KMS-11 (cell line): ENCODE measurements around the gene ZYG11B.

Experiments used
- H2AFZ ChIP-seq: fragments of 200-600 bp; sonication (generic); 2 replicates; pipeline ENCODE4 v1.6.1; 2016; ENCODE audit warnings: antibody characterized with exemption, mixed run types, low read depth
- H3K27ac ChIP-seq: fragments of 200-600 bp; sonication (generic); 2 replicates; pipeline ENCODE4 v1.6.1; 2016; ENCODE audit warnings: mild to moderate bottlenecking, mixed run types
- H3K27me3 ChIP-seq: fragments of 200-600 bp; sonication (generic); 2 replicates; pipeline ENCODE4 v1.6.1; 2017; ENCODE audit warnings: mild to moderate bottlenecking, low read depth, mixed run types, moderate library complexity; ENCODE audit not compliant: insufficient read depth
- H3K36me3 ChIP-seq: fragments of 200-600 bp; sonication (generic); 2 replicates; pipeline ENCODE4 v1.6.1; 2017; ENCODE audit warnings: mild to moderate bottlenecking, mixed run types; ENCODE audit not compliant: insufficient read depth
- H3K4me1 ChIP-seq: fragments of 200-600 bp; sonication (generic); 2 replicates; pipeline ENCODE4 v1.6.1; 2016; ENCODE audit warnings: mild to moderate bottlenecking, low read depth, mixed run types; ENCODE audit not compliant: poor library complexity, severe bottlenecking
- H3K4me2 ChIP-seq: fragments of 200-600 bp; sonication (generic); 2 replicates; pipeline ENCODE4 v1.7.0; 2016; ENCODE audit warnings: mild to moderate bottlenecking, mixed run types
- H3K4me3 ChIP-seq: fragments of 200-600 bp; sonication (generic); IDR thresholded peaks from 2 replicates; pipeline ENCODE4 v1.6.1; 2017; ENCODE audit warnings: low read depth, low read length, mixed read lengths; ENCODE audit not compliant: insufficient read depth
- H3K79me2 ChIP-seq: fragments of 200-600 bp; sonication (generic); 2 replicates; pipeline ENCODE4 v1.6.1; 2016; ENCODE audit warnings: low read depth, mixed run types; ENCODE audit not compliant: insufficient read depth
- H3K9ac ChIP-seq: fragments of 200-600 bp; sonication (generic); 2 replicates; pipeline ENCODE4 v1.6.1; 2016; ENCODE audit warnings: mild to moderate bottlenecking, mixed run types
- H4K20me1 ChIP-seq: fragments of 200-600 bp; sonication (generic); 2 replicates; pipeline ENCODE4 v1.6.1; 2016; ENCODE audit warnings: mild to moderate bottlenecking, mixed run types; ENCODE audit not compliant: insufficient read depth
- CTCF ChIP-seq: fragments of 200-600 bp; sonication (generic); conservative IDR thresholded peaks from 2 replicates; pipeline ENCODE4 v1.6.1; 2017; ENCODE audit warnings: low read depth, mild to moderate bottlenecking, antibody characterized with exemption, low read length, moderate library complexity, mixed read lengths

The ZYG11B gene

GRCh38 chr1:52739699-52740467, 13.6 kb downstream of the ZYG11B start:
- Histone ChIP-seq H3K4me1 (peaks cover 13% of the 10 kb centered on the region), H3K27me3 (no peaks in the 10 kb centered on the region), H3K4me3 (no peak overlapping the region), H3K9ac (no peak overlapping the region), H3K36me3 (no peaks in the 10 kb centered on the region), H4K20me1 (no peaks in the 10 kb centered on the region), H3K4me2 (no peak overlapping the region), H2AFZ (no peak overlapping the region), H3K79me2 (no peaks in the 10 kb centered on the region), H3K27ac (no peak overlapping the region)
- TF ChIP-seq CTCF = no peak

- H3K9ac ChIP-seq = no peak overlapping the region
- no peak for TF ChIP-seq CTCF
- H3K79me2 ChIP-seq = no peaks in the 10 kb centered on the region
- no peaks in the 10 kb centered on the region for H4K20me1 ChIP-seq
- no peak overlapping the region for H3K4me3 ChIP-seq
- no peaks in the 10 kb centered on the region for H3K27me3 ChIP-seq
- H2AFZ ChIP-seq = no peak overlapping the region
- H3K4me1 ChIP-seq = peaks cover 13% of the 10 kb centered on the region
- no peak overlapping the region for H3K27ac ChIP-seq
- no peaks in the 10 kb centered on the region for H3K36me3 ChIP-seq
- peak overlapping the region; percentile 15; the same call in 1 of the 2 replicates for H3K4me2 ChIP-seq
Measured at GRCh38 chr1:52741259-52741658, 15.0 kb downstream of the ZYG11B start.

DNA sequence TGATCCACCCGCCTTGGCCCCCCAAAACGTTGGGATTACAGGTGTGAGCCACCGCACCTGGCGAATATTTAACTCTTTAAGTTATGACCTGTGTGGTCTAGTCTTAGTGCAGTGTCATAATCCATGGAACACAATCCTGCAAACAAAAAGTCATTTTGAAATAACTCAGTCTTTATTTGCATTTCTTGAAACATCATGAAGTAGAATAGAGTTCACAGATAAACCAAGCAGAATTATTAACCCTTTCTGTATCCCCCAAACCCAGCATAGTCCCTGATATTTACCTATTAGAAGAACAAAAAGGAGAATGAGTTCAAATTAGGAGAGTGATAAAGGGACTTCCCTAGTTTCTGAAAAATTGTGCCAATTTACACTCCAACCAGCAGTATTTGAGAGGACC, 19.9 kb downstream of the ZYG11B start:
- Histone ChIP-seq H3K4me3 (no peak overlapping the region), H4K20me1 (no peaks in the 10 kb centered on the region), H3K9ac (no peak overlapping the region), H2AFZ (no peak overlapping the region), H3K27me3 (no peaks in the 10 kb centered on the region), H3K27ac (no peak overlapping the region), H3K36me3 (no peaks in the 10 kb centered on the region), H3K4me1 (peaks cover 6% of the 10 kb centered on the region), H3K79me2 (no peaks in the 10 kb centered on the region), H3K4me2 (no peak overlapping the region)
- TF ChIP-seq CTCF = no peak

DNA sequence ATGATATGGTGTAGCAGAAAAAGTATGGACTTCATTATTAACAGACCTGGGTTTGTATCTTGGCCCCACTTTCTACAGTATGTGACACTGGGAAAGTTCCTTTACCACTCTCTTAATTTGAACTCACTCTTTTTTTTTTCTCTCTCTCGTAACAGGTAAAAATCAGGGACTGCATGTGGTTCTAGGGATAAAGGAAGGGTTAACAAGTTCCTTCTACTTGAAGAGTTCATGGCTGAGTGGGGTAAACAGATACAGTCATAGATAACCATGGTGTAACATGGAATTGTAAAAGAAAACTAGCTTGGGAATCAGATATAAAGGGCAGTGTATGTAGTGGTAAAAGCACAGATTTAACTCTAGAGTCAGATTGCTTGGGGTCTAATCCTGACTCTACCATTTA, 21.2 kb downstream of the ZYG11B start:
- Histone ChIP-seq H3K4me2 (no peak overlapping the region), H3K4me3 (no peak overlapping the region), H3K4me1 (no peaks in the 10 kb centered on the region), H3K79me2 (no peaks in the 10 kb centered on the region), H3K27ac (no peak overlapping the region), H3K9ac (no peak overlapping the region), H3K27me3 (no peaks in the 10 kb centered on the region), H2AFZ (no peak overlapping the region), H4K20me1 (no peaks in the 10 kb centered on the region), H3K36me3 (no peaks in the 10 kb centered on the region)
- no peak for TF ChIP-seq CTCF
